Astrocyte (in vitro differentiated cells and primary cell): Measurements from ENCODE around the gene DENND1B.

Source experiments
- EZH2 ChIP-seq: IDR thresholded peaks from 2 replicates; pipeline ENCODE4 v1.6.1; 2012; ENCODE audit warnings: mild to moderate bottlenecking, low read length, inconsistent platforms; ENCODE audit not compliant: insufficient read depth
- TF ChIP-seq, protein P1 (sequence below): IDR thresholded peaks from 2 replicates; pipeline ENCODE4 v1.5.1; 2011; ENCODE audit warnings: low read depth, mild to moderate bottlenecking, inconsistent platforms, low read length, moderate library complexity; ENCODE audit not compliant: insufficient read depth

GRCh38 chr1:197686231-197686630, 89.0 kb downstream of the DENND1B start:
- TF ChIP-seq, protein P1, sequence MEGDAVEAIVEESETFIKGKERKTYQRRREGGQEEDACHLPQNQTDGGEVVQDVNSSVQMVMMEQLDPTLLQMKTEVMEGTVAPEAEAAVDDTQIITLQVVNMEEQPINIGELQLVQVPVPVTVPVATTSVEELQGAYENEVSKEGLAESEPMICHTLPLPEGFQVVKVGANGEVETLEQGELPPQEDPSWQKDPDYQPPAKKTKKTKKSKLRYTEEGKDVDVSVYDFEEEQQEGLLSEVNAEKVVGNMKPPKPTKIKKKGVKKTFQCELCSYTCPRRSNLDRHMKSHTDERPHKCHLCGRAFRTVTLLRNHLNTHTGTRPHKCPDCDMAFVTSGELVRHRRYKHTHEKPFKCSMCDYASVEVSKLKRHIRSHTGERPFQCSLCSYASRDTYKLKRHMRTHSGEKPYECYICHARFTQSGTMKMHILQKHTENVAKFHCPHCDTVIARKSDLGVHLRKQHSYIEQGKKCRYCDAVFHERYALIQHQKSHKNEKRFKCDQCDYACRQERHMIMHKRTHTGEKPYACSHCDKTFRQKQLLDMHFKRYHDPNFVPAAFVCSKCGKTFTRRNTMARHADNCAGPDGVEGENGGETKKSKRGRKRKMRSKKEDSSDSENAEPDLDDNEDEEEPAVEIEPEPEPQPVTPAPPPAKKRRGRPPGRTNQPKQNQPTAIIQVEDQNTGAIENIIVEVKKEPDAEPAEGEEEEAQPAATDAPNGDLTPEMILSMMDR: no peak
- no peak for TF ChIP-seq EZH2
